Smooth muscle cell (in vitro differentiated cells): ENCODE data around the gene TMPRSS6. TPM values are rescaled to one million over a fixed set of nuclear protein-coding genes. Genes with fewer than 3 reads are reported as not detected.

Experiments used
- DNase-seq: peaks from one replicate; lab custom pipeline; 2025; ENCODE audit not compliant: unreplicated experiment; lab: John Stamatoyannopoulos, UW
- H2AFZ ChIP-seq: fragments of 200-600 bp; sonication (generic); 2 replicates; pipeline ENCODE4 v1.6.0; 2016; ENCODE audit warnings: antibody characterized with exemption, low read depth, mild to moderate bottlenecking
- H3F3A ChIP-seq: fragments of 200-600 bp; sonication (generic); 2 replicates; pipeline ENCODE4 v1.6.0; 2017; ENCODE audit warnings: antibody characterized with exemption, low read depth
- H3K27ac ChIP-seq: fragments of 200-600 bp; sonication (generic); 2 replicates; pipeline ENCODE4 v1.5.1; 2016; ENCODE audit warnings: low read depth, mild to moderate bottlenecking
- H3K27me3 ChIP-seq: fragments of 200-600 bp; sonication (generic); 2 replicates; pipeline ENCODE4 v1.6.1; 2016; ENCODE audit warnings: low read depth, mild to moderate bottlenecking
- H3K36me3 ChIP-seq: fragments of 200-600 bp; sonication (generic); 2 replicates; pipeline ENCODE4 v1.5.1; 2016; ENCODE audit warnings: low read depth
- H3K4me1 ChIP-seq: fragments of 200-600 bp; sonication (generic); 2 replicates; pipeline ENCODE4 v1.5.1; 2016; ENCODE audit warnings: low read depth
- H3K4me2 ChIP-seq: fragments of 200-600 bp; sonication (generic); 2 replicates; pipeline ENCODE4 v1.6.0; 2016; ENCODE audit warnings: mild to moderate bottlenecking
- H3K4me3 ChIP-seq: fragments of 200-600 bp; sonication (generic); 2 replicates; pipeline ENCODE4 v1.5.1; 2016; ENCODE audit warnings: mild to moderate bottlenecking
- H3K79me2 ChIP-seq: fragments of 200-600 bp; sonication (generic); 2 replicates; pipeline ENCODE4 v1.6.0; 2016; ENCODE audit warnings: low read depth, mild to moderate bottlenecking
- H3K9ac ChIP-seq: fragments of 200-600 bp; sonication (generic); 2 replicates; pipeline ENCODE4 v1.6.0; 2016; ENCODE audit warnings: low read depth
- H3K9me3 ChIP-seq: fragments of 200-600 bp; sonication (generic); replicated peaks from 2 replicates; pipeline ENCODE4 v1.5.1; 2016; ENCODE audit warnings: low read depth
- H4K20me1 ChIP-seq: fragments of 200-600 bp; sonication (generic); 2 replicates; pipeline ENCODE4 v1.6.0; 2016; ENCODE audit warnings: low read depth
- CTCF ChIP-seq: fragments of 200-600 bp; sonication (generic); IDR thresholded peaks from 2 replicates; pipeline ENCODE4 v1.5.1; 2017; ENCODE audit warnings: borderline replicate concordance, mild to moderate bottlenecking, antibody characterized with exemption; ENCODE audit not compliant: insufficient read depth, poor library complexity, severe bottlenecking
- WGBS: methylation state at CpG from one replicate; pipeline ENCODE4 v1.1.7; 2016; ENCODE audit warnings: low lambda C conversion rate; 5-methylcytosine and 5-hydroxymethylcytosine counted together
- polyA plus RNA-seq: library from polyadenylated mRNA; unstranded; fragments of >200 nt; fragmentation: Nextera tagmentation; extraction: Ambion mirVana; gene quantifications from 2 replicates; pipeline ENCODE4 v1.2.1, GENCODE V29; 2016
- total RNA-seq: library from RNA; depleted of rRNA; stranded (reverse); fragments of >200 nt; gene quantifications from 2 replicates; pipeline ENCODE4 v1.2.3, GENCODE V29; 2014

The TMPRSS6 gene
- total and polyA plus RNA-seq, 2 experiments from 2014 or later = not detected

- no peak for DNase-seq
- 95% methylated on average over 11 of the region's 11 CpGs for WGBS
- H3F3A ChIP-seq = no peaks in the 10 kb centered on the region
- TF ChIP-seq CTCF = no peak
- H4K20me1 ChIP-seq = no peaks in the 10 kb centered on the region
- no peak overlapping the region for H3K4me2 ChIP-seq
- no peaks in the 10 kb centered on the region for H3K4me1 ChIP-seq
- no peak overlapping the region for H3K4me3 ChIP-seq
- H3K79me2 ChIP-seq = no peaks in the 10 kb centered on the region
- no peaks in the 10 kb centered on the region for H3K9me3 ChIP-seq
- H2AFZ ChIP-seq = no peak overlapping the region
- H3K9ac ChIP-seq = no peak overlapping the region
- H3K36me3 ChIP-seq = no peaks in the 10 kb centered on the region
- peaks cover 21% of the 10 kb centered on the region for H3K27me3 ChIP-seq
- no peak overlapping the region for H3K27ac ChIP-seq
Observed at GRCh38 chr22:37064553-37064952, 45.0 kb downstream of the TMPRSS6 start.

- Histone ChIP-seq H3K4me2 (no peak overlapping the region), H3K4me1 (no peaks in the 10 kb centered on the region), H3K36me3 (no peaks in the 10 kb centered on the region), H3K9me3 (no peaks in the 10 kb centered on the region), H4K20me1 (no peaks in the 10 kb centered on the region), H3K79me2 (no peaks in the 10 kb centered on the region), H3K27ac (no peak overlapping the region), H3K27me3 (peaks cover 13% of the 10 kb centered on the region), H3F3A (no peaks in the 10 kb centered on the region), H3K9ac (no peak overlapping the region), H2AFZ (no peak overlapping the region), H3K4me3 (no peak overlapping the region)
- 92% methylated on average over 28 of the region's 28 CpGs for WGBS
- TF ChIP-seq CTCF = no peak
- DNase-seq = no peak
Observed at GRCh38 chr22:37063431-37064420, 45.8 kb downstream of the TMPRSS6 start.

GRCh38 chr22:37062702-37063381, 46.7 kb downstream of the TMPRSS6 start:
- Histone ChIP-seq H4K20me1 (no peaks in the 10 kb centered on the region), H3K27me3 (peaks cover 4% of the 10 kb centered on the region), H3K36me3 (no peaks in the 10 kb centered on the region), H3K27ac (no peak overlapping the region), H2AFZ (no peak overlapping the region), H3K4me1 (no peaks in the 10 kb centered on the region), H3K79me2 (no peaks in the 10 kb centered on the region), H3K4me2 (no peak overlapping the region), H3K4me3 (no peak overlapping the region), H3K9ac (no peak overlapping the region), H3F3A (no peaks in the 10 kb centered on the region), H3K9me3 (no peaks in the 10 kb centered on the region)
- no peak for DNase-seq
- 85% methylated on average over 13 of the region's 15 CpGs for WGBS
- no peak for TF ChIP-seq CTCF
